ENCODE measurements around the gene NUDT14.

- TF ChIP-seq ZNF565 (CRISPR knock-in tag; conservative IDR thresholded peaks at IDR 0.05; ENCODE audit: low read depth) (no peak), TOX (CRISPR knock-in tag; IDR thresholded peaks at IDR 0.05; ENCODE audit: borderline replicate concordance) (no peak), OSR1 (CRISPR knock-in tag; IDR thresholded peaks at IDR 0.05) (no peak), PATZ1 (CRISPR knock-in tag; IDR thresholded peaks at IDR 0.05; ENCODE audit: borderline replicate concordance) (no peak), GLIS3 (CRISPR knock-in tag; IDR thresholded peaks at IDR 0.05) (no peak), ZFP3 (CRISPR knock-in tag; IDR thresholded peaks at IDR 0.05) (no peak), CREB5 (CRISPR knock-in tag; IDR thresholded peaks at IDR 0.05; ENCODE audit: low read depth) (no peak), ZC3H10 (CRISPR knock-in tag; IDR thresholded peaks at IDR 0.05) (no peak), ZNF8 (CRISPR knock-in tag; IDR thresholded peaks at IDR 0.05) (no peak), CSDC2 (CRISPR knock-in tag; IDR thresholded peaks at IDR 0.05) (no peak), ZFP30 (CRISPR knock-in tag; IDR thresholded peaks at IDR 0.05) (no peak), PPARA (CRISPR knock-in tag; IDR thresholded peaks at IDR 0.05; ENCODE audit: borderline replicate concordance) (no peak)
- TF ChIP-seq, protein P1, sequence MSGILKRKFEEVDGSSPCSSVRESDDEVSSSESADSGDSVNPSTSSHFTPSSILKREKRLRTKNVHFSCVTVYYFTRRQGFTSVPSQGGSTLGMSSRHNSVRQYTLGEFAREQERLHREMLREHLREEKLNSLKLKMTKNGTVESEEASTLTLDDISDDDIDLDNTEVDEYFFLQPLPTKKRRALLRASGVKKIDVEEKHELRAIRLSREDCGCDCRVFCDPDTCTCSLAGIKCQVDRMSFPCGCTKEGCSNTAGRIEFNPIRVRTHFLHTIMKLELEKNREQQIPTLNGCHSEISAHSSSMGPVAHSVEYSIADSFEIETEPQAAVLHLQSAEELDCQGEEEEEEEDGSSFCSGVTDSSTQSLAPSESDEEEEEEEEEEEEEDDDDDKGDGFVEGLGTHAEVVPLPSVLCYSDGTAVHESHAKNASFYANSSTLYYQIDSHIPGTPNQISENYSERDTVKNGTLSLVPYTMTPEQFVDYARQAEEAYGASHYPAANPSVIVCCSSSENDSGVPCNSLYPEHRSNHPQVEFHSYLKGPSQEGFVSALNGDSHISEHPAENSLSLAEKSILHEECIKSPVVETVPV (CRISPR knock-in tag; IDR thresholded peaks at IDR 0.05), result no peak
Observed at GRCh38 chr14:105144666-105145380, 36.3 kb downstream of the NUDT14 start.
